GM19452 (cell line): Measurements from ENCODE around the gene DGCR8.

Source experiments
- ATAC-seq: cut with Tn5 transposase; IDR thresholded peaks from one replicate; pipeline ENCODE4 v1.9.1; 2021; ENCODE audit not compliant: unreplicated experiment

The DGCR8 gene

GRCh38 chr22:20107951-20108756 is 28.1 kb downstream of the DGCR8 start:
- ATAC-seq = no peak

DNA sequence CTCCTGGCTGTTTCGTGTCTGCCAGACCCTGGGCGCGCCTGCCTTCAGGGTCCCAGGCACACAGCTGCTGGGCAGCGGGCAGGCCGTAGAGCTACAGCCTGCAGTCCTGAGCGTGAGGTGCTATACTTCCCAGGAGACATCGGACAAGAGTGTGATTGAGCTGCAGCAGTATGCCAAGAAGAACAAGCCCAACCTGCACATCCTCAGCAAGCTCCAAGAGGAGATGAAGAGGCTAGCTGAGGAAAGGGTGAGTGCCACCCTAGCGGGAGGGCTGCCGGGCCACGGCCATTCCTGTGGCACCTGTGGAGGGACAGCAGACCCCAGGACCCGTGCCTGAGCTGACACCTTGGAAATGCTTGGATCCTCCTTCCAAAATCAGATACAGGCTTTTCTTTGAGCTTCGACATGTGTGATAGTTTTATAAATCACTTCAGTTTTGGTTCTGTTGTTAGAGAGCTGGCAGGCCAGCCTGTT is 28.8 kb downstream of the DGCR8 start:
- no peak for ATAC-seq

GRCh38 chr22:20109411-20110358 is 29.6 kb downstream of the DGCR8 start:
- no peak for ATAC-seq

DNA sequence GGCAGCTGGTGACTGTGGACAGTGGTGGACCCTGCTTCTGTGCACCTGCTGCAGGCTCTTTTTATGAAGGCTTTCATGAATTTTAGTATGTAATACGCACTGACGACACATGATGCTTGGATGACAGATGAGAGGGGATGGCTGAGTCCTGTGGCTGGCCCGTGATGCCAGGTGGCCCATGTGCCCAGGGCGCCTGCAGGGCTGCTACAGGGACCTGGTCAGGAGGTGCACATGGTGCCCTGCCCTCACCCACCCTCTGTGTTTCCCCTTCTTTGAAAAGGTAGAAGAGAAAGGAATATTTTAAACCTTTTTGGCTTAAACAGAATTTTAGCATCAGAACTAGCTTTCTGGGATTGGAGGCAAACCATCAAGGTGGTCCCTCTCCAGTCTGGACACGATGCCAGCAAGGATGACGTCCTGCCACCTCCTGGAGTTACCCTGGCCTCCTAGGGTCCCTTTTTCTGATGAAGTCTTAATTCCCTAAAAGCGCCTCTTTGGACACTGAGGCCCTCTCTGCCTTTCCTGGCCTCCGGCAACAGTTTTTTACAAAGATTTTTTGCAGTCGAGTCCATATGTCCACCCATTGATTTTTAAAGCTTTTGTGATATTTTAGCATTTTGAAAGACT is 30.4 kb downstream of the DGCR8 start:
- no peak for ATAC-seq

- ATAC-seq = no peak
Observed at GRCh38 chr22:20111045-20111688, 31.1 kb downstream of the DGCR8 start.

DNA sequence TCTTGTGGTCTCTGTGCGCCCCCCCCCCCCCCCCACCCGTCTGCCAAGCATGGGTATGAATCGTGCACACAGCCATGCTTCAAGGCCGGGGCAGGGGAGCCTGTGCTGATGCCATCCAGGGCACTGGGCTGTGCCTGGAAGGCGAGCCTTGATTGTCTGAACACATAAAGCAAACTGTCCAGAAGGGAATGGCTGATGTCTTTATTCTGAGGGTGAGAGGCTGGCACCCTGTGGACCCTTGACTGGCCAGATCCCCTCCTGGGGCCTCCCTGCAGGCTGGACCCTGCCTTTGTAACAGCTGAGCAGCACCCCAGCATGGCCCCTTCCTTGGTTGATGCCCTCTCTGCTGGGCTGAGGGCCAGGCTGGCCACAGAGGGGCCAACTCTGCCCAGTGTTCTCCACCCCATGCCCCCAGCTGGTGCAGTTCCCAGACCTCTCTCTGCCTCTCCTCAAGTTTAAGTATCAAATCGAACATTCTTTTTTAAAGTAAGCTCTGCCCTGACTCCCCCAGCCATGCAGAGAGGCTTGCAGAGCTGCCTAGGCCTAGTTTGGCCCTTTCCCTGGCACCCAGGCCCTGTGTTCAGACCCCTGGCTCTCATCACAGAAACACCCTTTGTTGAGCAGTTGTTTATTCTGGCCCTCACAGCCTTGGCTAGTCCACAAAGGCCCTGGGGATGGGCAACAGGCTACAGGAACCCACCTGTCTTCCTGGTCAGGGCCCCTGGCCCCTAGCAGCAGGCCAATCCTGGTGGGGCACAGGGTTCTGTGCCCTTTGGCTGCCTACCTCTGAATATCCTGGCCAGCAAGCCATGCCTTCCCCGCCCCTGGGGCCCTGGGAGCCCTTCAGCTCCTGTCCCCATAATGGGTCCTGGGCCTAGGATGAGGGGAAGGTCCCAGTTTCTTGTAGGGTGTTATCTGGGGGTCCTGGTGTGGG is 31.9 kb downstream of the DGCR8 start:
- no peak for ATAC-seq

GRCh38 chr22:20112623-20113511 is 32.8 kb downstream of the DGCR8 start:
- no peak for ATAC-seq

DNA sequence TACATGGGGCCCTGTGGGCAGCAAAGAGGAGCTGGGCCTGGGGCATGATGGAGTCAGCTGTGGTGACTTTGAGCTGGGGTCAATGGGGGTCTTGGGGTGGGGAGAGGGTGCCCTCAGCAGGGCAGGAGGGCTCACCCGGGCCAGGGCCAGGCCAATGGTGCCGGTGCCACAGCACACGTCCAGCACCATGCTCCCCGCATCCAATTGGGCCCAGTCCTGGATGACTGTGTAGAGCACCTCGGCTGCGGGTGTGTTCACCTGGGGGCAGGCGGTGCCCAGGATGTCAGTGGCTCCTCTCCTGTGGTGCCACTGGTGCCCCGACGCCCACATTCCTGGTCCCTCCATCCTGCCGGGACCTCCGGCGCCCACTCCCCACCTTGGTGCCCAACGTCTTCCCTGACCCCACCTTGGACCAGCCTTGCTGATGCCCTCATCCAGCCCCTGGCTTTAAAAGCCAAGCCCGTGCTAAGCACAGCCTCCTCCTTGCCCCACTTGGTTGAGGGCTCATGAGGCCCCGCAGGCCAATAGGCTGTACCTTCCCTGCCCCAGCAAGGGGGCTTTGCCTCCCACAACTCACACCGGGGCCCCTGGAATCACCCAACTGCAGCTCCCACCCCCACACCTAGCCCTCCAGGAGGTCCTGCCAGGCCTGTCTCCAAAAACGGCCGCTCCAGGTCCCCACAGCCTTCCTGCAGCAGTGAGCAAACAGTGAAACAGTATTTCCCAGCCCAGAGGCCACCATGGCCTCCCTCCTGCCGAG is 33.7 kb downstream of the DGCR8 start:
- ATAC-seq = no peak

GRCh38 chr22:20114506-20115475 is 34.8 kb downstream of the DGCR8 start:
- ATAC-seq = no peak

GRCh38 chr22:20115691-20116375 is 35.8 kb downstream of the DGCR8 start, which contains the start of gene RANBP1:
Gene RANBP1 (plus strand): TSS chr22:20116104. CDS start chr22:20116185, 81 bp downstream.
- ATAC-seq = no peak

DNA sequence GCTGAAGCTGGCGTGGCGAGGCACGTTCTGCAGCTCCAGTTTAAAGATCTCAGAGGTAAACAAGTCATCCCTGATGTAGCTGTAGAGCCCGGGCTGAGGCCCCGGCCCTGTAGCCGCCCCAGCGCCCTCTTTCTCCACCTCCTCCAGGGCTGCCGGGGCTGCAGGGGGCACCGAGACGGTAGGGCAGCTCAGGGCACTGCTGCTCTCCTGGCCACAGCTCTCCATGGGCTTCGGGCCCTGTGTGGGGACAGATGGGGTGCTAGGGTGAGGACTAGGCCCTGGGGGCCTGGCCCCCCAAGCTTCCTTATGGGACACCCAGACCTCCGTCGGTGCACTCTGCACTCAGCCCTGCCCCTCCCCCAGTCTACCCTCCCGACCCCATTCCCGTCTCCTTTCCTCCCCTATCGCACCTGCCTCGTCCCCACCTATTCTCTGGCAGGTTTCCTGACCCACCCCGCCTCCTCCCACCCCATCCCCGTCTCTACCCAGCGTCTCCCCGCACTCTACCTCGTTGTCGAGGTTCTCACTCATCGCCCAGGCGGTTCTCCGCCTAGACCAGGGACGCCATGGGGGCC is 36.4 kb downstream of the DGCR8 start:
- ATAC-seq = no peak

DNA sequence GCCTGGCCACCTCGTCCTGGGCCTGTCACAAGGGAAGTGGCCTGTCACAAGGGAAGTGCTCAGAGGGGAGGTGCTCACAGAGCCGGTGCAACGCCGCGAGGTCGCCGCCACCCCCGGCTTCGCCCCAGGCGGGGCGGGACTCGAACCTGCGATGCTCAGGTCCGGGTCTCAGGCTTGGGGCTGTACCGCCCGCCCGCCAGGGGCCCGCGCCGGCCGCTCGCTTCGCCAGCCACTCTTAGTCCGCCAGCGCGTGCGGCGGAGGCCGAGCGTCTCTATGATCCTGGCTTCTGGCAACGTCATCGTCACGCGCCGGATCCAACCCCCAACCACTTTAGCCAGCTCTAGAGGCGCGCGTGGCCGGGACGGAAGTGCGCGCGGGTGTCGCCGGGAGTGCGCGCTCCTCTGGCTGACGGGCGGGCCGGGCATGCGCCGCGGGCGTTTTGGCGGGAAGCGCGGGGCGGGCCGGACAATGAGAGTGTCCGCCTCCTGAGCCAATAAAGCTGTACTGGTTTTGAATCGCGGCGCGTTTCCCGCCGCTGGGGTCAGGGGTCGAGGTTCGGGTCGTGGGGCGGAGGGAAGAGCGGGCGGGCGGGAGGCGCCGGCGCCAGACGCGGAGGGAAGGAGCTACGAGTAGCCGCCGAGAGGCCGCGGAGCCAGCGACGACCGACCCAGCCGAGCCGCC is 37.1 kb downstream of the DGCR8 start, which contains the start of gene TRMT2A:
Gene TRMT2A (minus strand): TSS at position 276 of the 682 bp plus-strand sequence. CDS start 320 bp downstream, outside the sequence.
- peak; percentile 71 for ATAC-seq

DNA sequence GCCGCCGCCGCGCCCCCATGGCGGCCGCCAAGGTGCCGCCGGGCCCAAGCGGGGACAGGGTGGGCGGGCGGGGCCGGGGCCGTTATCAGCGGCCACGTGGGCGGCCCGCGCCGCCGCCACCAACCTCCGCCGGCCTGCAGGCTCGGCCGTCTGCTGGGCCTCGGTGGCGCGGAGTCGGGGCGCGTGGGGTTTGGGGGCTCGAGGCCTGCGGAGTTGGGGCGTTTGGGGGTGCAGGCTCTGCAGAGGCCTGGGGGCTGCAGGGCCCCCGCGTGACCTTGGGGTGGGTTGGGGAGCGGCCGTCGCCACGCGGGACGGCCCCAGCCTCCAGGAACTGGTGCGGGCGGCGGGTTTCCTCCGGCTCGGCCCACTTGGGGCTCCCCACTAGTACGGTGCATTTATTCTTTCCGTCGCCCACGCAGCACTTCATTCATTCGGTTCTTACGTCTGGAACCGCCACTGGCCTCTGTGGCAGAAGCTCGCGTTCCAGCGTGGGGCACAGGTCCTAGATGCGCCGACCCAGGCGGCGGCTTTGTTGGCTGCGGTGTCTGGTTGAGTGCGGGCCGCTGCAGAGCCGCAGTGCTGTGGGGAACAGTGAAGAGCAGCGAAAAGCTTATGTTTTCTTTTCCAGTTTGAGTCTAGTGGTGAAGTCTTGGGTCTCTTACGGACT is 37.7 kb downstream of the DGCR8 start:
- peak; percentile 16 for ATAC-seq

DNA sequence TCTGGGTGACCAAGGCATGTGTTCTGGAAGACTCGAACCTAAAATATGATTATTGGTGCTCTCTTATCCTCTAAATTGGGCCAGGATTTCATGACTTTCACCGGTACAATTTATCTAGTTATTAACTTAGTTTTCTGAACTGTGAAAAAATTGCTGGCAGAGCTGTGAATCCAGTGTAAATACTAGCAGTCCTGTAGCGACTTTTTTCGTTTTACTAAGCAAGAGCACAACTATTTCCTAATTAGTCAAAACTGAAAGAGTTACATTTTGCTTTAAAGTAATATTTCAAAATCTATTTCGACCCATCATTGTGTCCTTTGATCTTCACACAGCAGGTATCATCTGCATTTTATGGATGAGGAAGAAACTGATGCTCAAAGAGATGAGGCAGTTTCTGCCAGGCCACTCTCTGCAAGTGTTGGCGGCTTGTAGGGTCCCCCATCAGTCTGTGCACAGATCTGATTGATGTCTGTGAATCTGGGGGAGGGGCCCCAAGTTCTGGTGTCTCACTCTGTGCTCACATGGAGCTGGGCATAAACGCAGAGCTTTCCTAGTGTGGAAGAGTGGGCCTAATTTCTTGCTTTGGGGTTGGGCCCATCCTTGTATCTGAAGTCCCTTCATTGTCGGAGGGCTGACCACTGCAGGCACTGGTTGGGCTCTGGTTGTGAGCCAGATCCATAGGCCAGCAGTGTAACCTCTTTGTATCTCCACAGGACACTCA is 38.4 kb downstream of the DGCR8 start:
- ATAC-seq = no peak
